ENCODE results near the gene DAPL1.

DNA sequence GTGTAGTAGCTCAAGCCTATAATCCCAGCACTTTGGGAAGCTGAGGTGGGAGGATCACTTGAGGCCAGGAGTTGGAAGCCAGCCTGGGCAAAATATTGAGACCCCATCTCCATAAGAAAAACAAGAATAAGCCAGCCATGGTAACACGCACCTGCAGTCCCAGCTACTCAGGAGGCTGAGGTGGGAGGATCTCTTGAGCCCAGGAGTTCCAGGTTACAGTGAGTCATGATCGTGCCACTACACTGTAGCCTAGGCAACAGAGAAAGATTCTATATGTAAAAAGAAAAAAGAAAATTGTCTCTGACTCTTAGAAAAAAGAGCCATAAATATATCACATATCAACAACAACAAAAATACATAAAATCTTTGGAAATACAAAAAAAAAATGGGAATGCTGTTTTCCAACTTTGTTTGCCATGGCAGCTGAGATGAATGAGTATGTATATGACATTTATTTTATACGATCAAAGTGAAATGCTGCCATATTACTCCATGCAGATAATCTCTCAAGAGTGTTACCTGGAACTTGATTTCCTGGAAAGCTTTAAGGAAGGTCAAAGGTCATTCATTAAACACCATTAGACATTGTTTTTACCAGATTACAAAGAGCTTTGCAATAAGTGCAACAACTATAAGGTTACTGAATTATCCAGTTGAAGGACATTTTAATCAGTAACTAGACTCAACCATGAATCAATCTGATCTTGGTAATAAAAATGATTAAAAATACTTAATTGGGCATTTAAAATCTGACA, 19.7 kb upstream of the DAPL1 start:
- TF ChIP-seq, protein P1, sequence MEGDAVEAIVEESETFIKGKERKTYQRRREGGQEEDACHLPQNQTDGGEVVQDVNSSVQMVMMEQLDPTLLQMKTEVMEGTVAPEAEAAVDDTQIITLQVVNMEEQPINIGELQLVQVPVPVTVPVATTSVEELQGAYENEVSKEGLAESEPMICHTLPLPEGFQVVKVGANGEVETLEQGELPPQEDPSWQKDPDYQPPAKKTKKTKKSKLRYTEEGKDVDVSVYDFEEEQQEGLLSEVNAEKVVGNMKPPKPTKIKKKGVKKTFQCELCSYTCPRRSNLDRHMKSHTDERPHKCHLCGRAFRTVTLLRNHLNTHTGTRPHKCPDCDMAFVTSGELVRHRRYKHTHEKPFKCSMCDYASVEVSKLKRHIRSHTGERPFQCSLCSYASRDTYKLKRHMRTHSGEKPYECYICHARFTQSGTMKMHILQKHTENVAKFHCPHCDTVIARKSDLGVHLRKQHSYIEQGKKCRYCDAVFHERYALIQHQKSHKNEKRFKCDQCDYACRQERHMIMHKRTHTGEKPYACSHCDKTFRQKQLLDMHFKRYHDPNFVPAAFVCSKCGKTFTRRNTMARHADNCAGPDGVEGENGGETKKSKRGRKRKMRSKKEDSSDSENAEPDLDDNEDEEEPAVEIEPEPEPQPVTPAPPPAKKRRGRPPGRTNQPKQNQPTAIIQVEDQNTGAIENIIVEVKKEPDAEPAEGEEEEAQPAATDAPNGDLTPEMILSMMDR (IDR thresholded peaks at IDR 0.05): no peak
- TF ChIP-seq EZH2 (IDR thresholded peaks at IDR 0.05; ENCODE audit: borderline replicate concordance, insufficient read depth, low read depth, low read length, poor library complexity, severe bottlenecking): no peak

All from B cell (primary cell).